Stimulated activated CD4-positive, alpha-beta T cell treated with anti-CD3 and anti-CD28 coated beads, Interleukin-4, amount 100 ng/mL, for 48 hours (primary cell): ENCODE data around the gene LCN12.

Source experiments
- DNase-seq, 2 donors: peaks; one replicate each; pipeline ENCODE4 v3.0.0-alpha.2; 2020; ENCODE audit warnings: low read depth in 2 of 2

LCN12 gene

GRCh38 chr9:136957901-136958300 is 5.8 kb downstream of the LCN12 start:
- no peak for DNase-seq

- no peak for DNase-seq
Measured at GRCh38 chr9:136958473-136958872, 6.4 kb downstream of the LCN12 start.

GRCh38 chr9:136958898-136959850 is 7.1 kb downstream of the LCN12 start:
- DNase-seq, result no peak

GRCh38 chr9:136960212-136960937 is 8.3 kb downstream of the LCN12 start:
- no peak for DNase-seq

GRCh38 chr9:136960938-136961275 is 8.8 kb downstream of the LCN12 start:
- no peak for DNase-seq

GRCh38 chr9:136961279-136962065 is 9.4 kb downstream of the LCN12 start:
- no peak for DNase-seq

- no peak for DNase-seq
Measured at GRCh38 chr9:136962163-136962562, 10.1 kb downstream of the LCN12 start.

GRCh38 chr9:136962701-136963248 is 10.7 kb downstream of the LCN12 start:
- no peak for DNase-seq

- DNase-seq, result no peak
Measured at GRCh38 chr9:136963341-136963740, 11.3 kb downstream of the LCN12 start.

GRCh38 chr9:136963751-136964150 is 11.7 kb downstream of the LCN12 start:
- DNase-seq, result no peak

GRCh38 chr9:136964171-136964689 is 12.2 kb downstream of the LCN12 start:
- no peak for DNase-seq

- DNase-seq, result no peak
Measured at GRCh38 chr9:136964833-136965422, 12.9 kb downstream of the LCN12 start.

- no peak for DNase-seq
Measured at GRCh38 chr9:136965771-136966484, 13.9 kb downstream of the LCN12 start.

- no peak for DNase-seq
Measured at GRCh38 chr9:136968333-136969127, 16.5 kb downstream of the LCN12 start.

- no peak for DNase-seq
Measured at GRCh38 chr9:136969150-136969549, 17.1 kb downstream of the LCN12 start.

GRCh38 chr9:136969774-136970173 is 17.7 kb downstream of the LCN12 start:
- no peak for DNase-seq

- DNase-seq, result no peak
Measured at GRCh38 chr9:136970361-136970760, 18.3 kb downstream of the LCN12 start.

- DNase-seq, result no peak
Measured at GRCh38 chr9:136971746-136972145, 19.7 kb downstream of the LCN12 start.

GRCh38 chr9:136972335-136972734 is 20.3 kb downstream of the LCN12 start:
- DNase-seq, result no peak

- no peak for DNase-seq
Measured at GRCh38 chr9:136972743-136973142, 20.7 kb downstream of the LCN12 start.
